K562 (cell line): ENCODE data around the gene HPN. TPM values are rescaled to one million over a fixed set of nuclear protein-coding genes. Genes with fewer than 3 reads are reported as not detected.
A peak's percentile ranks its signal among the peaks of the same experiment; 100 is the strongest.

Experiments
- CC2D1A ChIP-seq: fragments of 450-650 bp; IDR thresholded peaks from 2 replicates; pipeline ENCODE4 v1.6.1; 2017; ENCODE audit warnings: mild to moderate bottlenecking
- CCNT2 ChIP-seq: IDR thresholded peaks from 2 replicates; pipeline ENCODE4 v1.6.1; 2011; ENCODE audit warnings: borderline replicate concordance, low read depth, mild to moderate bottlenecking, moderate library complexity, mixed read lengths, low read length; ENCODE audit not compliant: insufficient read length; ENCODE audit errors: extremely low read depth
- CLOCK ChIP-seq: fragments of 250-450 bp; sonication (Bioruptor Pico); IDR thresholded peaks from 2 replicates; pipeline ENCODE4 v1.4.0; 2020; ENCODE audit warnings: mild to moderate bottlenecking, moderate library complexity, borderline replicate concordance
- DACH1 ChIP-seq: fragments of 450-650 bp; IDR thresholded peaks from 2 replicates; pipeline ENCODE4 v1.6.1; 2018; ENCODE audit not compliant: partially characterized antibody
- JUN ChIP-seq, 2 experiments: sonication (generic) in 1 of 2; formaldehyde crosslinking in 1 of 2; IDR thresholded peaks; 2 replicates each; pipeline versions ENCODE4 v1.6.1 to v1.8.0; 2012 to 2022; ENCODE audit warnings: borderline replicate concordance in 2 of 2, mild to moderate bottlenecking in 2 of 2, improper control_type of control experiment in 1 of 2, low read depth in 1 of 2, low read length in 1 of 2, missing genetic modification reagents in 1 of 2
- JUNB ChIP-seq: fragments of 450-650 bp; formaldehyde crosslinking; conservative IDR thresholded peaks from 2 replicates; pipeline ENCODE4 v1.4.0; 2020; ENCODE audit warnings: mild to moderate bottlenecking
- KHSRP ChIP-seq: fragments of 450-650 bp; IDR thresholded peaks from 2 replicates; pipeline ENCODE4 v1.6.1; 2017
- MYNN ChIP-seq, 2 experiments: sonication (generic); formaldehyde crosslinking in 1 of 2; IDR thresholded peaks; 2 replicates each; pipeline versions ENCODE4 v1.5.0 to v1.6.1; 2016 to 2020; ENCODE audit warnings: antibody characterized with exemption in 1 of 2, missing genetic modification reagents in 1 of 2
- RREB1 ChIP-seq: fragments of 250-450 bp; sonication (Bioruptor Pico); IDR thresholded peaks from 2 replicates; pipeline ENCODE4 v1.4.0; 2020
- ZBTB26 ChIP-seq: fragments of 450-650 bp; formaldehyde crosslinking; IDR thresholded peaks from 2 replicates; pipeline ENCODE4 v1.4.0; 2022; ENCODE audit warnings: missing genetic modification characterization
- ZBTB5 ChIP-seq: fragments of 450-650 bp; IDR thresholded peaks from 2 replicates; pipeline ENCODE4 v1.6.1; 2017; ENCODE audit warnings: antibody characterized with exemption
- polyA plus RNA-seq, 8 experiments: library from polyadenylated mRNA; depleted of rRNA in 4 of 8; stranded (reverse) in 5 of 8; unstranded in 3 of 8; fragments of >200 nt; fragmentation: Nextera tagmentation in 2 of 8; fragmentation: Illumina TruSeq in 1 of 8; extraction: Ambion mirVana in 2 of 8; extraction: Trizol in 1 of 8; gene quantifications; 2 replicates each; pipeline versions ENCODE4 v1.2.1 to v1.2.3, GENCODE V29; 2011 to 2014; ENCODE audit warnings: inconsistent platforms in 1 of 8, missing spikeins in 1 of 8
- total RNA-seq, 7 experiments: library from RNA; depleted of rRNA in 6 of 7; stranded (reverse); fragments of >200 nt in 6 of 7; fragmentation: Illumina TruSeq in 2 of 7; extraction: Trizol in 2 of 7; gene quantifications; 2 replicates each; pipeline versions ENCODE4 v1.2.1 to v1.2.3, GENCODE V29; 2011 to 2021; ENCODE audit warnings: low replicate concordance in 1 of 7

The HPN gene
- total and polyA plus RNA-seq, 9 of the 15 experiments (the other 6 are each of a cell fraction or from before 2014, with no cell fraction given) = 0.10 to 0.20 TPM; not detected in 7

GRCh38 chr19:35066691-35067563 lies 25.4 kb downstream of the HPN start (continued):
- TF ChIP-seq RREB1 (CRISPR knock-in tag) (no peak), ZBTB26 (CRISPR knock-in tag) (no peak), CLOCK (CRISPR knock-in tag) (no peak), CCNT2 (no peak), JUNB (CRISPR knock-in tag) (no peak), MYNN (IDR thresholded peaks at IDR 0.05) (0 out of 2 replicates have a peak, but pooled peaks have one; percentile 16), MYNN (CRISPR knock-in tag; IDR thresholded peaks at IDR 0.05) (no peak), KHSRP (no peak), CC2D1A (peak; percentile 53), JUN (IDR thresholded peaks at IDR 0.05; ENCODE audit: borderline replicate concordance, low read depth, low read length) (no peak), JUN (CRISPR knock-in tag; IDR thresholded peaks at IDR 0.05; ENCODE audit: borderline replicate concordance) (no peak), ZBTB5 (no peak), DACH1 (no peak)
